Neural progenitor cell (in vitro differentiated cells): ENCODE measurements around the gene MAML3.

ENCODE experiments used
- EZH2 ChIP-seq: fragments of 200-600 bp; sonication (generic); IDR thresholded peaks from 2 replicates; pipeline ENCODE4 v1.6.1; 2017; ENCODE audit warnings: antibody characterized with exemption, mild to moderate bottlenecking, moderate library complexity
- TF ChIP-seq, protein P1 (sequence below): fragments of 200-600 bp; sonication (generic); IDR thresholded peaks from 2 replicates; pipeline ENCODE4 v1.5.1; 2017; ENCODE audit warnings: antibody characterized with exemption, mild to moderate bottlenecking

DNA sequence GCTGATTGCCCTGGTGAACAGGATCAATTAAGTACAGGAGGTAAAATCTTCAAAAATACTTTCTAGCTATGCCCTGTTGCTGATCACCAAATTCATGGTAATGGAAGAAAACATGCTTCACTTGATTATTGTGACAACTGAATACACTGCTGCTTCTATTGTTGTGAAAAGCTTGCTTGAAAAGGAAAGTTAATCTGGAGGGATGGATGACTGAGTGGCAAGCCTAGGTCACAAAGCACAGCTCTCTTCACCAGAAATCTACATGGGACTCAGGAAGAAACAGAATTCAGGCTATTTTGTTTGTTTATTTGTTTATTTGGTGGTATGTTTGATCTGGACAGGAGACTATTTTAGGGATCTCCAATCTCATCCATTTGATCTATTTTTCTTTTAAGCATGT, 306.4 kb downstream of the MAML3 start:
- TF ChIP-seq, protein P1, sequence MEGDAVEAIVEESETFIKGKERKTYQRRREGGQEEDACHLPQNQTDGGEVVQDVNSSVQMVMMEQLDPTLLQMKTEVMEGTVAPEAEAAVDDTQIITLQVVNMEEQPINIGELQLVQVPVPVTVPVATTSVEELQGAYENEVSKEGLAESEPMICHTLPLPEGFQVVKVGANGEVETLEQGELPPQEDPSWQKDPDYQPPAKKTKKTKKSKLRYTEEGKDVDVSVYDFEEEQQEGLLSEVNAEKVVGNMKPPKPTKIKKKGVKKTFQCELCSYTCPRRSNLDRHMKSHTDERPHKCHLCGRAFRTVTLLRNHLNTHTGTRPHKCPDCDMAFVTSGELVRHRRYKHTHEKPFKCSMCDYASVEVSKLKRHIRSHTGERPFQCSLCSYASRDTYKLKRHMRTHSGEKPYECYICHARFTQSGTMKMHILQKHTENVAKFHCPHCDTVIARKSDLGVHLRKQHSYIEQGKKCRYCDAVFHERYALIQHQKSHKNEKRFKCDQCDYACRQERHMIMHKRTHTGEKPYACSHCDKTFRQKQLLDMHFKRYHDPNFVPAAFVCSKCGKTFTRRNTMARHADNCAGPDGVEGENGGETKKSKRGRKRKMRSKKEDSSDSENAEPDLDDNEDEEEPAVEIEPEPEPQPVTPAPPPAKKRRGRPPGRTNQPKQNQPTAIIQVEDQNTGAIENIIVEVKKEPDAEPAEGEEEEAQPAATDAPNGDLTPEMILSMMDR, result no peak
- TF ChIP-seq EZH2, result no peak
